Cerebellar nuclear complex (tissue), 1 donor: ENCODE measurements around the gene PTPRM.

Experiments used
- DNase-seq, 2 experiments: peaks; one replicate each; lab custom pipeline; 2025; lab: John Stamatoyannopoulos, UW

The PTPRM gene

DNA sequence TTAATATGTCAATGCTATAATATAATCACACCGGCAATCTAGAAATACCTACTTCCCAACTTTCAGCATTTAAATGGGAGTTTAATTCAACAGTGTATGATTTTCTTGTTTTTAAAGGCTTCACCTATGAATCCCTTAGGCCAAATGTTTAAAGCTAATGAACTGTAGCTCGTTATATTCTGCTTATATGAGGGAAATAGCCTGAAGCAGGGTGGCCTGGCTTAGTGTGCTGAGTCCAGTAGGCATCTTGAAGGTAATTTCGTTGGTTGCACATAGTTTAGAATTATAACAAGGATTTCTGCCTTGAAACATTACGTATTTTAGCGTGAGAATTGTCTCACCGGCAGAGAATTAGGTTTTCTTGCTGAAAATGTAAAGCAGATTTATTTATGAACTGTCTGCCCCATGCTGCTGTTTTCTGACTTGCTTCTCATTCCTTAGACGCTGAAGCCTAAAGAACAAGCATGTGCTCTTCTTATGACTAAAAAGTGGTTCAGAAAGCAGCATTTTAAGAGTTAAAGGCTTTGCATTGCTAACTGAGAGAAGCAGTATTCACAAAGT is 608.5 kb downstream of the PTPRM start:
- no peak for DNase-seq

DNA sequence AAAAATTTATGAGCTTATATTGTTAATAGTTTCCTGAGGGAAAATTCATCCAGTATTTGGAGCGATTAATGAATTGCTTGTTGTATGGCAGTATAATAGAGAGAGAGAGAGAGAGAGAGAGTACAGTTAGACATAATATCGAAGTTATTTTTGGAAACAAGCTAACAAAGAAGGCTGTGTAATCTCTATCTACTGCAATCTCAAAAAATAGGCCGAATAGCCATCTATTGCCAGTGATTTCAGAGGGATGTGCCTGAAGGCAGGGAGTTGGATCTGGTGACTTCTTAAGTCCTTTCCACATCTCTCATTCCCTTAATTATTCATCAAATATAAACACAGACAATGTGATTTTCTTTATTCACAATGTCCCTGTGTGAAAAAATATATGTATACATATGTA is 609.0 kb downstream of the PTPRM start:
- no peak for DNase-seq

DNA sequence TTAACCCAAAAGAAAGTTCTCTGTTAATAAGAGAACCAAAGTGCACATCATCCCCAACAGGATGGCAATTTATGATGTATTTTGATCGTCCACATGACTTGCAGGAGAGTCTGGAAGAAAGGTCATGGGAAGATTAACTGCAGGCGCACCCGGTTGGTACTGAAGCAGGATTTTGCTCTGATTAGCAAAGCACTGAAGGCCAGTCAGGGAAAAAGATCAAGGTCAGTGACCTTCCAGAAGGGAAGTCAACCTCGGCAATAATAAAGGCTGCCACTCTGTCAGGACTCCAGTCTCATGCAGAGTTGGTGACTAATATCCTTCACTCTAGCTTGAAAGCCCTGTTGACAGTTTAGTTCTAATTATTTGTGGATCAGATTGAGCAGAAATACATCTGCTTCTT is 609.4 kb downstream of the PTPRM start:
- no peak for DNase-seq

DNA sequence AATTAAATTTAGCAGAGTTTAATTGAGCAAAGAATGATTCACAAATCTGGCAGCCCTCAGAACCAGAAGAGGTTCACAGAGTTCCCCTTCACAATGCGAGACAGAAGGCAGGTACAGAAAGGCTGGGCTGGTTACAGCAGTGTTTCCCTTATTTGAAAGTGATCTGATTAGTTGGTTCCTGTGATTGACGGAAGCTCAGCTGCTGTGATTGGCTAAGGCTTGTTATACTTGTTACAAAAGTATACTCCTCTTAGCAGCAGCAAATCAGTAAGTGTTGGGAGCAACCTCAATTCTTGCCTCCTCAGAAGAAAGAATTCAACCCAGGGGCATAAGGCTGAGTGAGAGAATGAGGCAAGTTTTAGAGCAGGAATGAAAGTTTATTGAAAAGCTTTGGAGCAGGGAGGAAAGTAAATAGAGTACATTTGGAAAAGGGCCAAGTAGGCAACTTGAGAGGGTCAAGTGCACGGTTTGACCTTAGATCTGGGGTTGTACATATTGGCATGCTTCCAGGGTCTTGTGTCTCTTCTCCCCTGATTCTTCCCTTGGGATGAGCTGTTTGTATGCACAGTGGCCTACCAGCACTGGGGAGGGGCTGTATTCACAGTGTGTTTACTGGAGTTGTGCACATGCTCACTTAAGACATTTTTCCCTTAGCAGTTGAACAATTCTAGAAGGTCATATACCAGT is 610.4 kb downstream of the PTPRM start:
- no peak for DNase-seq

DNA sequence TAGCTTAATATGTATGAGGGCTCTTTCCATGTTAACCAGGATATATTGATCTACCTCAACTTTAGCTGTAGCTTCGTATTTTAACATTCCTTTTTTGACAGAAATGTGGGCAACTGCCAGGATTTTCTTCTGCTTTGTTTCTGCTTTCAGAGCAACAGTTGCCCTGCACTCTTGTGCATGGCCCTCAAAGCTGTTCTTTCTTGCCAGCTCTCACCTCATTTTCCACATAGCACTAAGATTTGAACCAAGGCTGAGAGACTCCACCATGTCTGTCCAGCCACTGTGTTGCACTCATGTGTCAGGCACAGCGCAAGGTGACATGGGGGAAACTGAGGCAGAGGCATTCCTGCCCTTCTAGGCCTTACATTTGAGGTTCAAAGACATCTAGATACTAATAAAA is 619.3 kb downstream of the PTPRM start:
- DNase-seq, result no peak

DNA sequence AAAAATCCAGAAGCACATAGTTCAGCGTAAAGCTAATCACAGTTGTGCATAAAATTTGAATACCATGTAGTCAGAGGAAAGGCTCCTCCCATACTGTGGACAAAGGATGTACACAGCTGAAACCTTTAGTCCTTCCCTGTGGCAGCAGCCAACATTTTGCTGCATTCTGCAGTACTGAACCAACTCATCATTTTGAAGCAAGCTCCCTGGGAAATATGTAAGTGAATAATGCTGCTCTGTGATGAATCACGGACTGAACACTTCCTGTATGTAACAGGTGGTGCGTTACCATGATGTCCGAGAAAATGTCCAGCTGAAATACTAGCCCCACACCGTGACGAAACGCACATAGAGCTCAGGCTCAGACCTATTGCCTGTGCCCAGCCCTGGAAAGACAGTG is 621.1 kb downstream of the PTPRM start:
- no peak for DNase-seq

DNA sequence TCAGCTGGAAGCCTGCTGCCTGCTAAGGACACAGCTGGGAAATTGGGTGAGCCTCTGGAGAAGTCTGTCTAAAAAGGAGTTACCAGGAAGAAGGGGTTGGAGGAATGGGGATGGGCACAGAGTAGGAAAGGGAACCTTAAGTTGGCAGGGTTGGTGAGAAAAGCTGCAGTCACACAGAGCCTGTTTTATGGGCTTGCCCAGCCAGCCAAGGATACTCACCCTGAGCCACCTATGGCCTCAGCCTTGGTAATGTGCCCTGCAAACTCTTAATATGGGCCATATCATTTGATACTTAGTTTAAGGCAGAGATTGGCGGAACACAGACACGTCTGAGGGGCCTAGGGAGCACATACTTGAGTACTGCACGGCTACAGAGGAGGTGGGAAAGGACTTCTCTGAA is 623.9 kb downstream of the PTPRM start:
- no peak for DNase-seq

DNA sequence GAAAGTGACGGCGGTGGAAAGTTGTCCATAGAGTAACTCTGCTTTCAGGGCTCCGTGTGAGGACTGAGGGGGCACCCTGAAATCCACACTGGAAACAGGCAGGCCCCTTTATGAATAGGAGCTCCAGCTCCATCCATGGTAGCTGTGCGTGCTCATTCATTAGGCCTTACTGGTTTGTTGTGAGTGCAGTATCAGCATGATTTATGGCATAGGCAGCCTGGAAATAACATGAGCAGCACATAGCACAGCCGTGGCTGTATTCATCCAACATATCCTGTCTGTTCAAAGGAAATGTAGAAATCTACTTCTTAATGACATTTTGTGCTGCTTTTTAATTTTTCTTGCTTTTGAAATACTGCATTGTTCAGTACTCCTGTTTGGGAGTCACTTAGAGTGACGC is 627.3 kb downstream of the PTPRM start:
- DNase-seq, result no peak

DNA sequence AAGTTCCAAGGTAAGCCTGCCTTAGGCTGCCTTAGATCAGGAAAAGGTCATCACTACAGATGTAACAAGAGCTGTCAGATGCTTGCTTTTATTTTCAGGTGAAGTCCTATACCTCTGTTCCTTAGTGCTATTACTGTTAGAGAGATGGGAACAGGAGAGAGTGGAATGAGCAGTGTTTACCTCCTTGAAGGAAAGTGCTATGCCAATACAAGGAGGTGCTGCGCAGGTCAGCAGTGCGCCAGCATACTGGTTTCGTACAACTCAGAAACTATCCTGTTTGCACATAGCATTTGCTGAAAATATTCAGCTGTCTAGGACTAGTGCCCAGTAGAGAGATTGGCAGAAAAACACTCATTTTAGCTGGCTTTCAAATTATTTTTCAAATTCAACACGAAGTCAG is 629.1 kb downstream of the PTPRM start:
- DNase-seq, result no peak

DNA sequence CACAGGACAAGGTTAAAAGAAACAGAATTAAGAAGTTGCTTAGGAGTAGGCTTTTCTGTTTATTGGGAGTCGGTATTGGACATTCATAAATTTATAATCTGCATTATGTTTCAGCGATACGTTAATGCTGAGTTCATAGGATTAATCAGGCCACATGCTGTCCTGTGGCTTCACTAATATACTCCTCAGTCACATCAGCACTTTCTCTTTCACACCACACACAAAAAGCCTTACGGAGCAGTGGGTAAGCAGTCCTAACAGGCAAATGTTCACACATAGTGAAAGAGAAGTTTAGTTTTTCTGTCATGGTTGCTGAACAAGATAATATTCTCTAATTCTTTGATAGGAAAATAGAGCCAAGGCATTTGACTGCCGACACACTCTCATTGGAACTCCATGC is 630.4 kb downstream of the PTPRM start:
- no peak for DNase-seq

DNA sequence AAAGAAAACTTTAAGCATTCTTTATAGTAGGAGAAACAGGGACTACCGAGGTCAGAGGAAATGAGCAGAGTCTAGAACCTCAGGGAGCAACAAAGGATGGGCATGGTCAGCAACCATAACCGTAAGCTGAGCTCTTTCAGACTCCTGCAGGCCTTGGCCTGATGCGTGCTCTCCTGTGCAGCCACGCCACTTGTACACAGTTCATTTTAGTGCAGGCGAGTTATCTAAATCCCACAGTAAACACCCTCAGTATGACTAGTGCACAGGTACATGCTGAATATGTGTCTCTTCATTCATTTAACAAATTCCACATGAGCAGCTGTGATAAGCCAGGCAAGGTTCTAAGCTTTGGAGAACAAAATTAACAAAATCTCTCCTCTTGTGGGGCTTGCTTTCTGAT is 640.9 kb downstream of the PTPRM start:
- DNase-seq, result no peak

DNA sequence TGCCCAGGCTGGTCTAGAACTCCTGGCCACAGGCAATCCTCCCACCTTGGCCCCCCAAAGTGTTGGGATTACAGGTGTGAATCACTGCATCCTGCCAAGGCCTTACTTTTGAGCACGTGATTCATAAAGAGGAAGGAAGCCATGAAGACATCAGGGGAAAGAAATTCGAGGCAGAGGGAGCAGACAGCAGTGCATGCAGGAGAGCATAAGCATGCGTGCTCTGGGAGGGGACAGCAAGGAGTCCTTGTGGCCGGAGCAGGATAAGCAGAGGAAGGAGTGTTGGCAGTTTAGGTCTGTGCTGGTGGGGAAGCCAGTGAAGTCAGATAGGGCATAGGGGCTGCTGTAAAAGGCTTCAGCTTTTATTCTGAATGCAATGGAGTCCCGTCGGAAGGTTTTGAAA is 641.6 kb downstream of the PTPRM start:
- DNase-seq, result no peak

DNA sequence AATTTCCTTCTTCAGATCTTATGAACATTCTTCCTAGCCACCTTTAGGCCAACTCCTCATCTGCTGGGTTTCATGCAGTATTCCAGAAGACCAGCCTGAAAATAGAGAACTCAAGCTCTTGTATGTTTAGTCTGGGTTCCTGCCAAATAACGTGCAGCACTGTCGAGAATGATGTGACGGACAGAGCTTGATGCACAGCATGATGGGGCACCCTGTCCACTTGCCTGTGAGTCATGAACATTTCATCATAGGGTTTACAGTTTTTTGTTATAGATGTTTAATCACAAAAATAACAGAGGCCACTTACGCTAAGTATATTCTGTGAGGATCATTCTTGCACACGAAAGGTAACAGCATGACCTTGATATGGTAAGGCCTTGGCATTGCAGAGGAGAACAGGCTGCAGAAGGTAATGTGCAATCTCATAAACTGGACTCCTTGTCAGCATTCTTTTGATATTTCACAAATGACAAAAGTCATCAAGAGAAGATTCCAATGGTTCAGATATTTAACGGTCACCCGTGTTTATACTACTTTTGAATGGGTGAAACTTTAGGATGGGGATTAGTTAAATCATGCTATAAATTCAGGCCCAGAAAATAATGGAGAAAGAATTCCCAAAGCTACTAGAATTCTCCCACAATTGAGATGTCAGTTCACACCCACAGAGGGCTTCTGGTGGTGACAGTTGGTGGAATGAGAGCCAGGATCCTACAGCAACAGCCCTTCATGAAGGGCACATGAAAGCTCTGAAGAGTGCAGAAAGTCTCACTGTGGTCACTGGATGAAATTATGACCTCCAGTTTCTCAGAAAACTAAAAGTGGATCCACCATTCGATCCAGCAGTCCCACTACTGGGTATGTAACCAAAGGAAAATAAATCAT is 646.0 kb downstream of the PTPRM start:
- no peak for DNase-seq

DNA sequence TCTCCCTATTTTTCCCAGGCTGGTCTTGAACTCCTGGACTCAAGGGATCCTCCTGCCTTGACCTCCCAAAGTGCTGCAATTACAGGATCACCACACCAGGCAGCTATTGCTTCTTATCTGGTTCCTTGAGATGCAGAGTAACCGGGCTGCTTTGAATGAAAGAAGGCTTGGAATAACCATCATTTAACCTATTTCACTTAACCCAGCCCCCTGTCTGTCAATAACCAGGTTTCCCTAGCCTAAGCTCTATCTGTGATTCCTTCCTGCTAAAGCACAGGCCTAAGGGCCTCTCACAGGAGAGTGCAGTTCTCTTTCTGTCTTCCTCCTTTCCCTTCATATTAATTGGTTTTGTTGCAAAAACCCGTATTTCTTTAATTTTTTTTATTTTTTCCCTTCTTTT is 648.6 kb downstream of the PTPRM start:
- DNase-seq, result no peak

DNA sequence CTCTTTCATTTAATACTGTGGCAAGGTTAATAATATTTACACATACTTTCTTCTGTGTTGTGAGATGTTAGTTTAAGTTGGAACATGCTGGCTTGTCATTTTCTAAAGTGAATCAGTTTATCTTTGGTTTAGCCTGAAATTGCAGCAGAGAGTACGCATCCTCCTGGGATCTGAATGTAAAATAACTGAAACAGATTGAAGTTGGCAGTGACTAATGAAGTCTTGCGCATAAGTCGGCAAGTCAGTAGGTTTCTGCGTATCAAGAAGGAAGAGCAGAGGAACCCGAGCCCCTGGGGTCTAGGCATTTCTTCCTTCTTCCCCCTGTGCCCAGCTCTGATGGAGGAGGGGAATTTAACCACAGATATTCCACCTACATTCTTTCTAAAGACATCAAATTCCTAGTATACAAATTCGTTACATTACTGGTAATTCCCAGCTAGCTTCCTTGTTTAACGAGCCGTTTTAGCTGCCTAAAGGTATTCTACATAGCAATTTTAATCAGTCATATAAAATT is 650.0 kb downstream of the PTPRM start:
- no peak for DNase-seq

DNA sequence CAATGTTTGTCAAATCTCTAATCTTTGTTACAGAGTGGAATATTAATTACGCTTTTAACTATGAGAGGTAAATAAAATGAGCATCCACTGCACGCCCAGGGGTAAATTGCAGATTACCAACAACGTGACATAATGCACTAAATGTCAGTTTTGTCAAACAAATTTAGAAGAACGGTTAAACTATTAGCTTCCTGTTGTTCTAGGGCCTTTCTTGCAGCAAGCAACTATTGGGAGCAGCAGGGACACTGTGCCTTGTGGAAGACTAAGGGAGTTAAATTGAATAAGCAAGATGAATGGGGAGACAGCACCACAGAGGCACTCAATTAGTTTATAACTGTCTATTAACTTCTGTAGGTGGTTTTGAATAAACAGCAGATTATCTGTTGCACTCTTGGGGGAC is 651.1 kb downstream of the PTPRM start:
- DNase-seq, result no peak

DNA sequence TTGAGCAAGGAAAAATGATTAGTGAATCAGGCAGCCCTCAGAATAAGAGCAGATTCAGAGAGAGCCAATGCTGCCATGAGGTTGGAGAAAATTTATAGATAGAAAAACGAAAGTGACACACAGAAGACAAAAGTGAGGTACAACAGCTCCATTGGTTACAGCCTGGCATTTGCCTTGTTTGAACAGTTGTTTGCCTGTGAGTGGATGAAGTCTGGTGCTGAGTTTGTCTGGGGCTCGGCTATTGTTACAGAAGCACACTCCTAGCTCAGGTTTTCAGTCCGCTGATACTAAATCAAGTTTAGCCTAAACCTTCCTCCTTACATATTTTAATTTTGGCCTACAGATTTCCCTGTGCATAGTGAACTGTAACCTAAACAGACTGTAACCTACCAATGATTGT is 654.3 kb downstream of the PTPRM start:
- no peak for DNase-seq

DNA sequence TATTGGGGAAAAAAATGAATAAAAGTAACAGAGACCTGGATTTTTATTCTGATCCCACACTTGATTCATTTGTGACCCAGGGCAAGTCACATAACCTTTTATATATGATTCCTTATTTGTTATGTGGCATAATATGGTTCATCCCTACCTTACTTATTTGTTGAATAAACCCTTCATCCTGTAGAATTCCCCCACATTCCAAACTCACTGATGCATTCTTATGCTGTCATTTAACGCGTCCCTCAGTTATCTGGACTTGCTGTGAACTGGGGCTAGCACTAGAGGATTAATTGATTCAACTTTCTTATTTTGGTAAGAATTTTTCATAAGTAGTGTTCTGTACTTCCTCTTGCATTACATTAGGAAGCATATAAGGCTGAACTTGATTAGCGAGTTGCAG is 657.5 kb downstream of the PTPRM start:
- no peak for DNase-seq

DNA sequence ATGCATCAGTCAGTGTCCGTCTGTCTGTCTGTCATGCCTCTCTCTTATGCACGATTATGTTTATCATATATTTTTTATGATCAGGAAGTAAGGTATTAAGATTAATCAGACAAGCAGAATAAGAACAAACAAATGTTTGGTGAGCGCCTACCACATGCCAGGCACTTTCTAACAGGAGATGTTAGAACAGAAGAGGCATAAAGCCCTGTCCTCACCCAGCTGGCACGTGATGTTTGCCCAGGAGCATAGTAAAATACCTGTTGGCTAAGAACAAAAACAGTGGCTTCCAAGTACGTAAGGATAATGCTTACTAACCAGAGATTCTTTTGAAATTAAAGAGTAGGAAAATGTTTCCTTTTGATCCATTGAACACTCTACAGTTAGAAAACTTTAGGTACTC is 661.9 kb downstream of the PTPRM start:
- no peak for DNase-seq

DNA sequence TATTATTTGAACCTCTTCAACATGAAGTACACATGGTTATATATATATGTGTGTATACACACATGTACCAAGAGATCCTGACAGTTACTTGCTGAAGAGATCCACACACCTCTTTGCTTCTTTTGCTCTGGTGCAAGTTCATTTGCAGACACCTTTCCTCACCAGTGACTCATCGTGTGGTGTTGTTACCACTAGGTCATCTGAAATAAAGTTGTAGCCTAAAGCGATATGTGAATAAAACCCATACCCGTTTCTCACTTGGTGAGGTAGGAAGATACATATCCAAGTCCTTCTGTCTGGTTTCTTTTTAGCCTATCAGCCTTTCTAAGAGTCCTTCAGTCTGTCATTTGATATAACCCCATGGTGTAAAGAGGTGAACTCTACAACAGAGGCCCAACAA is 662.7 kb downstream of the PTPRM start:
- DNase-seq, result no peak

DNA sequence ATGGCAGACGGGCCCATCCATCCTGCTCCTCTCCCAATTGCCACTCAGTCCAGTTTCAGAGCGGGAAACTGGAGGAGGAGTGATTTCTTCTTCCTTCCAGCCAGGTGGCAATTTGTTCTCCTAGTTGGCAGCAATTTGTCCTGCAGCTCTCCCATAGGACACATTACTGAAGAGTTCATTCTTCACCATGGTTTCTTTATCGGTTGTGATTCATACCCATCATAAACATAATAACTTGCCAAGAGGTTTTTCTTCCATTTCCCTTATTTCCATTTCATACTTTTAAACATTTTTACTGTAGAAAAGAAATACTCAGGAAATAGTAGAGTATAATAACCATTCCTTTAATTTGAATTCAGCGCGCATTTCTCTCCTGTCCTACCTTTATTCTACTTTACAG is 664.2 kb downstream of the PTPRM start:
- no peak for DNase-seq

DNA sequence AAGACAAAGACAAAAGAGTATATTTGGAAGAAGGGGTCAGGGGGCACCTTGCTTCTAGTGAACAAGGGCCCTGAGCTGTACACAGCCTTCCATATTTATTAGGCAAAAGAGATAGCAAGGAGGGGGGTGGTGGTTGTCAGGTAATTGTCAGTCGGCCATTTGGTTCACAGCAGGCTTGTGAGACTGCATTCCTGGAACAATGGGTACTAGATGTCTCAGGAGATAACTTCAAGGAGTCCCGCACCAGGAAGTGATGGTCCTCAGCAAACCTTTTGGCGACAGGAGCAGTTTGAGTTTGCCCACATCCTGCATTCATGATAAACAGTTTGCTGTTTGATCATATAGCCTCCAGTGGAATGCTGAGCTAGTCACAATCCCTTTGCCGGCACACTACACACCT is 665.7 kb downstream of the PTPRM start:
- no peak for DNase-seq

DNA sequence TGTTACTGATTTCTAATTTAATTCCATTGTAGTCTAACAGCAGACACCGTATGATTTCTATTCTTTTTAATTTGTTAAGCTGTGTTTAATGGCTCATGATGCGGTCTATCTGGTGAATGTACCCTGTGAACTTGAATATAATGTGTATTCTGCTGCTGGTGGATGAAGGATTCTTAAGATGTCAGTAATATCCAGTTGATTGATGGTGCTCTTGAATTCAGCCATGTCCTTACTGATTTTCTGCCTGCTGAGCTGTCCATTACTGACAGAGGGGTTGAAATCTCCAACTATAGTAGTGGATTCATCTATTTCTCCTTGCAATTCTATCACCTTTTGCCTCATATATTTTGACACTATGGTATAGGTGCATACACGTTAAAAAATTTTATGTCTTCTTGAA is 668.8 kb downstream of the PTPRM start:
- DNase-seq, result no peak
